C4-2B (cell line): Measurements from ENCODE around the gene ITSN1.

Experiments used
- ZFX ChIP-seq: fragments of 450-650 bp; IDR thresholded peaks from 2 replicates; pipeline ENCODE4 v1.6.1; 2017
- TF ChIP-seq, protein P1 (sequence below): fragments of 450-650 bp; conservative IDR thresholded peaks from 2 replicates; pipeline ENCODE4 v1.5.1; 2017; ENCODE audit warnings: mild to moderate bottlenecking

DNA sequence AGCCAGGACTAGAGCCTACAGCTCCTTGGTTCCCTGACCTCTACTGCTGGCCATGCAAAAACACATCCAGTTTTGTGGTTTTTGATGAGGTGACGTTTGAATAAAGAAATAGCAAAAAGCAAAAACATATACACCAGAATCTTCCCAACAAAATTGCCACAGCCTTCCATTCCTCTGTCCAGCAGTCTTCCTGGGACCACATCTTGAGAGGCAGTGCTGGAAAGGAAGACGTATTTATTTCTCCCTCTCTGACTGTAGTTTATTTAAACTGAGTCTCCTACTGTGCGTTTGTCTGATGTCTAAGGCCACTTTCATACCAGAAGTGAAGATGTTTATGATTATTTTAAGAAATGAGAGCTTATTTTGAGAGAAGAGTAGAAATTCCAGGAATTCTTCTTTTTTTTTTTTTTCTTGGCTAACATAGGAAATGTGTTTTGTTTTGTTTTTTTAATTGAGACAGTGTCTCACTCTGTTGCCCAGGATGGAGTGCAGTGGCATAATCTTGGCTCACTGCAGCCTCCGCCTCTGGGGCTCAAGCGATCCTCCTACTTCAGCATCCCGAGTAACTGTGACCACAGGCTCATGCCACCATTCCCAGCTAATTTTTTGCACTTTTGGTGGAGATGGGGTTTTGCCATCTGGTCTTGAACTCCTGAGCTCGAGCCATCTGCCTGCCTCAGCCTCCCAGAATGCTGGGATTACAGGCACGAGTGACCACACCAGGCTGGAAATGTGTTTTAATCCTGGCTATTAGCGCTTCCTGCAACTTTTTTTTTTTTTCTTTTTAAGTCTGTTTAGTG, 118.5 kb downstream of the ITSN1 start:
- TF ChIP-seq, protein P1, sequence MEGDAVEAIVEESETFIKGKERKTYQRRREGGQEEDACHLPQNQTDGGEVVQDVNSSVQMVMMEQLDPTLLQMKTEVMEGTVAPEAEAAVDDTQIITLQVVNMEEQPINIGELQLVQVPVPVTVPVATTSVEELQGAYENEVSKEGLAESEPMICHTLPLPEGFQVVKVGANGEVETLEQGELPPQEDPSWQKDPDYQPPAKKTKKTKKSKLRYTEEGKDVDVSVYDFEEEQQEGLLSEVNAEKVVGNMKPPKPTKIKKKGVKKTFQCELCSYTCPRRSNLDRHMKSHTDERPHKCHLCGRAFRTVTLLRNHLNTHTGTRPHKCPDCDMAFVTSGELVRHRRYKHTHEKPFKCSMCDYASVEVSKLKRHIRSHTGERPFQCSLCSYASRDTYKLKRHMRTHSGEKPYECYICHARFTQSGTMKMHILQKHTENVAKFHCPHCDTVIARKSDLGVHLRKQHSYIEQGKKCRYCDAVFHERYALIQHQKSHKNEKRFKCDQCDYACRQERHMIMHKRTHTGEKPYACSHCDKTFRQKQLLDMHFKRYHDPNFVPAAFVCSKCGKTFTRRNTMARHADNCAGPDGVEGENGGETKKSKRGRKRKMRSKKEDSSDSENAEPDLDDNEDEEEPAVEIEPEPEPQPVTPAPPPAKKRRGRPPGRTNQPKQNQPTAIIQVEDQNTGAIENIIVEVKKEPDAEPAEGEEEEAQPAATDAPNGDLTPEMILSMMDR = no peak
- TF ChIP-seq ZFX = no peak
